A673 (cell line): Measurements from ENCODE around the gene THSD8. TPM values are rescaled to one million over a fixed set of nuclear protein-coding genes. Genes with fewer than 3 reads are reported as not detected.

Source experiments
- BruUV-seq: library from RNA; stranded (reverse); fragments of 400-500 nt; replicated peaks from 2 replicates; lab custom pipeline; 2021; lab: Mats Ljungman, UMichigan
- CTCF ChIA-PET: fragments of 300-600 bp; sonication (Branson Sonifier 250); formaldehyde crosslinking; loops from one replicate; lab custom pipeline; 2022; ENCODE audit warnings: antibody characterized with exemption; lab: Charles Lee
- POLR2A ChIA-PET: fragments of 300-600 bp; sonication (Branson Sonifier 250); formaldehyde crosslinking; loops from one replicate; lab custom pipeline; 2022; ENCODE audit warnings: antibody characterized with exemption; ENCODE audit not compliant: low non-redundant PET; lab: Charles Lee
- DNase-seq: peaks from one replicate; pipeline ENCODE4 v3.0.0-alpha.2; 2015; ENCODE audit warnings: low spot score
- H3K27ac ChIP-seq: fragments of 200-600 bp; sonication (generic); 2 replicates; pipeline ENCODE4 v1.5.1; 2016; ENCODE audit warnings: mixed run types, low read depth, mild to moderate bottlenecking, mixed read lengths, antibody characterized with exemption, low read length; ENCODE audit not compliant: poor library complexity, severe bottlenecking
- H3K27me3 ChIP-seq: fragments of 200-600 bp; sonication (generic); replicated peaks from 2 replicates; pipeline ENCODE4 v1.6.1; 2017; ENCODE audit warnings: mixed run types, low read depth, mild to moderate bottlenecking, mixed read lengths, antibody characterized with exemption, low read length; ENCODE audit not compliant: insufficient read depth, poor library complexity
- H3K36me3 ChIP-seq: fragments of 200-600 bp; sonication (generic); 2 replicates; pipeline ENCODE4 v1.6.1; 2016; ENCODE audit warnings: mixed run types, mild to moderate bottlenecking, mixed read lengths, antibody characterized with exemption, low read length; ENCODE audit not compliant: insufficient read depth, poor library complexity, severe bottlenecking
- H3K4me1 ChIP-seq: fragments of 200-600 bp; sonication (generic); 2 replicates; pipeline ENCODE4 v1.6.1; 2017; ENCODE audit warnings: mixed run types, mild to moderate bottlenecking, mixed read lengths, antibody characterized with exemption, low read length; ENCODE audit not compliant: insufficient read depth, poor library complexity, severe bottlenecking
- H3K4me3 ChIP-seq: fragments of 200-600 bp; sonication (generic); 2 replicates; pipeline ENCODE4 v1.5.1; 2016; ENCODE audit warnings: low read depth, mixed run types, mild to moderate bottlenecking, mixed read lengths, low read length; ENCODE audit not compliant: poor library complexity, severe bottlenecking
- H3K9me3 ChIP-seq: fragments of 200-600 bp; sonication (generic); 2 replicates; pipeline ENCODE4 v1.6.1; 2016; ENCODE audit warnings: mixed run types, low read depth, mild to moderate bottlenecking, mixed read lengths, antibody characterized with exemption, low read length; ENCODE audit not compliant: poor library complexity, severe bottlenecking
- EZH2 ChIP-seq: fragments of 200-600 bp; sonication (generic); IDR thresholded peaks from 2 replicates; pipeline ENCODE4 v1.6.1; 2017; ENCODE audit warnings: borderline replicate concordance, low read depth, mild to moderate bottlenecking, mixed read lengths, antibody characterized with exemption, low read length; ENCODE audit not compliant: poor library complexity, severe bottlenecking
- intact Hi-C: fragments of 100-400 bp; cut with micrococcal nuclease; formaldehyde crosslinking; loops from one replicate; pipeline ENCODE4 v1.10.0; 2022; ENCODE audit not compliant: unreplicated experiment
- total RNA-seq: library from RNA; stranded (reverse); gene quantifications from 2 replicates; pipeline ENCODE4 v1.2.3, GENCODE V29; 2021
- TF ChIP-seq, protein P1 (sequence below): fragments of 300-800, 200-600 bp; sonication (generic); conservative IDR thresholded peaks from 2 replicates; pipeline ENCODE4 v1.5.1; 2017; ENCODE audit warnings: low read depth, mild to moderate bottlenecking, antibody characterized with exemption, low read length, moderate library complexity, mixed read lengths

Gene THSD8
- total RNA-seq, 1 experiment from 2014 or later = 45.2 TPM

DNA sequence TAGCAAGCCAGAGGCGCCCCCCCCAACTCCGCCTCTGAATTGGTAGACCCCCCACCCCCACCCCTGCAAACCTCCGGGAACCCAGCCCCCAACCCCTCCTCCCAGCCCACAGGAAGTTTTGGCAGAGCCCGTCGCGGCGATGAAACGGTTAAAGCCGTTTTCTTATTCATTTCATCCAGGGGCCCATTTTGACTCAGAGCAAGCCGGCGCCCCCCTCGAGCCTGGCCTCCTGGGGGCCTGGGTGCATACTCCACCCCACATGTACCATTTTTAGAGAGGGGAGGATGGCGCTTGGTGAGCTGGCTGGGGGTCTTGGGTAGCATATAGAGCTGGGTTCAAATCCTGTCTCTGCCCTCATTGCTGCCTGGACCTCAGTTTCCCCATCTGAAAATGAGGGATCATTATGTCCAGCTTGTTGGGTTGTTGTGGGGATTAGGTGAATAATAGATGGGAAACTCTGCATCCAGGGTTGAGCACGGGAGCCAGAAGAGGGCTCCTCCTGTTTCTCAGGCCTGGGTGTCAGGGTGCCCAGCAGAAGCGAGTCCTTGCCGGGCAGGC lies 18.5 kb upstream of the THSD8 start:
- H3K36me3 ChIP-seq = no peaks in the 10 kb centered on the region
- H3K27me3 ChIP-seq = no peaks in the 10 kb centered on the region
- POLR2A ChIA-PET = no interaction called here
- BruUV-seq = no TSS peak
- no peak for TF ChIP-seq EZH2
- TF ChIP-seq, protein P1, sequence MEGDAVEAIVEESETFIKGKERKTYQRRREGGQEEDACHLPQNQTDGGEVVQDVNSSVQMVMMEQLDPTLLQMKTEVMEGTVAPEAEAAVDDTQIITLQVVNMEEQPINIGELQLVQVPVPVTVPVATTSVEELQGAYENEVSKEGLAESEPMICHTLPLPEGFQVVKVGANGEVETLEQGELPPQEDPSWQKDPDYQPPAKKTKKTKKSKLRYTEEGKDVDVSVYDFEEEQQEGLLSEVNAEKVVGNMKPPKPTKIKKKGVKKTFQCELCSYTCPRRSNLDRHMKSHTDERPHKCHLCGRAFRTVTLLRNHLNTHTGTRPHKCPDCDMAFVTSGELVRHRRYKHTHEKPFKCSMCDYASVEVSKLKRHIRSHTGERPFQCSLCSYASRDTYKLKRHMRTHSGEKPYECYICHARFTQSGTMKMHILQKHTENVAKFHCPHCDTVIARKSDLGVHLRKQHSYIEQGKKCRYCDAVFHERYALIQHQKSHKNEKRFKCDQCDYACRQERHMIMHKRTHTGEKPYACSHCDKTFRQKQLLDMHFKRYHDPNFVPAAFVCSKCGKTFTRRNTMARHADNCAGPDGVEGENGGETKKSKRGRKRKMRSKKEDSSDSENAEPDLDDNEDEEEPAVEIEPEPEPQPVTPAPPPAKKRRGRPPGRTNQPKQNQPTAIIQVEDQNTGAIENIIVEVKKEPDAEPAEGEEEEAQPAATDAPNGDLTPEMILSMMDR = no peak
- DNase-seq = no peak
- H3K27ac ChIP-seq = peak overlapping the region; percentile 96
- H3K9me3 ChIP-seq = no peaks in the 10 kb centered on the region
- intact Hi-C loops = no loop called here
- peaks cover 51% of the 10 kb centered on the region for H3K4me1 ChIP-seq
- CTCF ChIA-PET = interaction anchor here (0.5 to 1.0 kb wide), 2 partner anchors 17 to 63 kb away, joined by 3 to 5 read pairs; no protein-coding TSS in a partner anchor
- H3K4me3 ChIP-seq = peak overlapping the region; percentile 57

DNA sequence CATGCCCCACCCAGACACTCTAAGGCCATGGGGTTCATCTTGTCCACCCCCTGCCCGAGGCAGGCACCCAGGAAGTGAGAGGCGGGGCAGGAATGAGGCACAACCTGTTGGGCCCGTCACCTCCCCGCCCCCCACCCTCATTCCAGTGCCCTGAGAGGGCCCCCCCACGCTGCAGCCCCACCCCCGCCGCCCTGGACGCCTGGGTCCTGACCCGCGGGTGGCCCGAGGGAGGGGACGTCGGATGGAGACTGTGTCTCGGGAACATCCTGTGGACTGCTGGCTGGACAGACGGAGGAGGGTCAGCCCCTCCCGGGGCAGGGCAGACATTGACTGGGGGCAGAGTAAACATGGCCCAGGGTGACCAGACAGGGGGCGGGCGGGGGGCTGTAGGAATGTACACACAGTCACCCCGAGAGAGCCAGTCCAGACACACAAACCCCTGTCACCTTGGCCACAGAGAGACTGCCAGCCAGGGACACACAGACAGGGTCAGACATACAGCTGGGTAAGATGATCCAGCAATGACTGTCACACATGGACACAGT lies 17.9 kb upstream of the THSD8 start:
- no peak for DNase-seq
- peaks cover 51% of the 10 kb centered on the region for H3K4me1 ChIP-seq
- H3K36me3 ChIP-seq = no peaks in the 10 kb centered on the region
- TF ChIP-seq, protein P1 = no peak
- no peak for TF ChIP-seq EZH2
- BruUV-seq = no TSS peak
- H3K9me3 ChIP-seq = no peaks in the 10 kb centered on the region
- ChIA-PET POLR2A (no interaction called here), CTCF (no interaction called here)
- H3K27ac ChIP-seq = peak overlapping the region; percentile 96
- intact Hi-C loops = no loop called here
- no peaks in the 10 kb centered on the region for H3K27me3 ChIP-seq
- no peak overlapping the region for H3K4me3 ChIP-seq

DNA sequence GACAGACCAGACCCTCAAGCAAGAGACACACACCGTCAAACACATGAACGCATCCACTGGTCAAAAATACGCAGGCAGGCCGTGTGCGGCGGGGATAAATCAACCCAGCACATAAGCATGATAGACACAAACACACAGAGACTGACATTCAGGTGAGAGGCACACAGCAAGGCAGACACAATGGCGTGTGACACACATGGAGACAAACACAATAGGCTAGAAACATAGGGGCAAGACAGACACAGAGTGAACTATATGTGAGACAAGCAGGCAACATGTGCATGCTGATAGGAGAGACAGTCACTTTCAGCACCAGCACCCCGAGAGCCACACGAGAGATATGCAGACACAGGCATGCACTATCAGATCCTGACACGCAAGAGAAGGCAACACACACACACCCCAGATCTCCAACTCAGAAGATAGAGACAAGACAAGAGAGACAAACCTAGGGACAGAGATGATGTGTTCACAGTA lies 17.4 kb upstream of the THSD8 start:
- DNase-seq = no peak
- Histone ChIP-seq H3K9me3 (no peaks in the 10 kb centered on the region), H3K27me3 (no peaks in the 10 kb centered on the region), H3K36me3 (no peaks in the 10 kb centered on the region), H3K27ac (peak overlapping the region; percentile 96), H3K4me1 (peaks cover 51% of the 10 kb centered on the region), H3K4me3 (no peak overlapping the region)
- no peak for TF ChIP-seq EZH2
- TF ChIP-seq, protein P1 = no peak
- intact Hi-C loops = no loop called here
- no TSS peak for BruUV-seq
- ChIA-PET POLR2A (no interaction called here), CTCF (no interaction called here)
